Mucosa of descending colon (tissue), 3 donors: ENCODE data around the gene PSMB4. TPM values are rescaled to one million over a fixed set of nuclear protein-coding genes. Genes with fewer than 3 reads are reported as not detected.

Source experiments
- ATAC-seq: fragments of 200-7000 bp; cut with Tn5 transposase; one replicate; pipeline ENCODE4 v1.9.1; 2020; ENCODE audit warnings: mild to moderate bottlenecking, moderate library complexity
- DNase-seq, 3 donors: peaks; one replicate each; pipeline ENCODE4 v3.0.0-alpha.2; 2020
- H3K36me3 ChIP-seq: fragments of 200-600 bp; one replicate; pipeline ENCODE4 v1.8.0; 2021; ENCODE audit warnings: low read depth, mild to moderate bottlenecking
- H3K4me1 ChIP-seq: fragments of 200-600 bp; one replicate; pipeline ENCODE4 v1.8.0; 2021; ENCODE audit warnings: low read depth, mild to moderate bottlenecking
- H3K4me3 ChIP-seq: fragments of 200-600 bp; one replicate; pipeline ENCODE4 v1.8.0; 2021; ENCODE audit warnings: mild to moderate bottlenecking
- H3K9me3 ChIP-seq: fragments of 200-600 bp; one replicate; pipeline ENCODE4 v1.8.0; 2021; ENCODE audit warnings: mild to moderate bottlenecking
- CTCF ChIP-seq: fragments of 200-600 bp; IDR thresholded peaks from one replicate; pipeline ENCODE4 v1.8.0; 2022; ENCODE audit warnings: antibody characterized with exemption, mild to moderate bottlenecking
- intact Hi-C, 2 donors: fragments of 100-400 bp; cut with DNase I in 1 of 2; cut with micrococcal nuclease in 1 of 2; formaldehyde crosslinking; loops; one replicate each; pipeline versions ENCODE4 v1.11.0 to v1.11.1; 2022; cut with DNase I, micrococcal nuclease
- total RNA-seq, 3 donors: library from RNA; stranded (reverse); fragmentation: NEBNext Ultra II Directional in 2 of 3; extraction: Animal tissue kit (Norgen Biotek cat#: 25700) in 2 of 3; gene quantifications; one replicate each; pipeline versions ENCODE4 v1.2.1 to v1.2.4, GENCODE V29; 2021 to 2023
- donor health status: DM: no; HTN: no; CAD: no; lungs with moderate emphysema.
- donor health status: DM: no; HTN: no; CAD: no.
- donor health status: DM: no; HTN: yes; CAD: no.

PSMB4 gene
- total RNA-seq, 3 donors from 2014 or later, result 154 to 213 (median 193) TPM

GRCh38 chr1:151406176-151406575 is 6.8 kb downstream of the PSMB4 start:
- ATAC-seq (no peak), DNase-seq (no peak)
- Histone ChIP-seq H3K36me3 (peaks cover 21% of the 10 kb centered on the region), H3K4me3 (no peak overlapping the region), H3K4me1 (peaks cover 6% of the 10 kb centered on the region), H3K9me3 (no peaks in the 10 kb centered on the region)
- TF ChIP-seq CTCF, result no peak
- intact Hi-C loops, result no loop called here

DNA sequence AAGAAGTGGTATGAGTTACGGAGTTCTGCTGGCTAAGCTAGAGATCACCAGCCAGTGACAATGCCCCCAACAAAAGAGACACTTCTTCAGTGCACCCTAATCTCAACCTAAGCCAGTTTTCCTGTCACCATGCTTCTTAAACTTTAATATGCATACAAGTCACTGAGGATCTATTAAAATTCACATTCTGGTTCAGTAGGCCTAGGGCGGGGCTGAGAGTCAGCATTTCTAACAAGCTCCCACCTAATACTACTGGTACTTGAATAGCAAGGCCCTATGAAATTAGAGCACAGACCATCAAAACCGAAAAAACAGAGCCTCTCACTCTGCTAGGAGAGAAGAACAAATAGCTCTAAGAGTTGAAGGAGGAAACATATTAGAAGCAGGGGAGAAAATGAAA is 7.9 kb downstream of the PSMB4 start:
- intact Hi-C loops, result no loop called here
- H3K9me3 ChIP-seq, result no peaks in the 10 kb centered on the region
- TF ChIP-seq CTCF, result no peak
- ATAC-seq (no peak), DNase-seq (no peak)
- peaks cover 18% of the 10 kb centered on the region for H3K36me3 ChIP-seq
- no peak overlapping the region for H3K4me3 ChIP-seq
- peaks cover 2% of the 10 kb centered on the region for H3K4me1 ChIP-seq

DNA sequence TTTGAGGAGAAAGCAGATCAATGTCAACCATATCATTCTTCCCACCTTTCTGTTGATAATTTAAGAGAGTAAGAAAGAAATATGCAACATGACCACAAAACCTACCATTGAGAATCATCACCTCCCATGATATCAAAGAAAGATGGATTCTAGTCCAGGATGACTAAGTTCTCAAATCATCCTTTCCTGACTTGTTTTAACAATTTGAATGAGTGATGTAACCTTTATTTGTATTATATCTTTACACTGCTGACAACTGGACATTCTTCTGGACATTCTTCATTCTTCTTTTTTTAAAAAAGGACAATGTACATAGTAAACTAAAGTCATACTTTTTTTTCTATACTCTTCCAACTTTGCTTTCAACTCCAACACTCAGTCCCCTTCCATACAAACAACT is 9.5 kb downstream of the PSMB4 start:
- no peak for TF ChIP-seq CTCF
- H3K9me3 ChIP-seq, result no peaks in the 10 kb centered on the region
- DNase-seq (no peak), ATAC-seq (no peak)
- peaks cover 16% of the 10 kb centered on the region for H3K36me3 ChIP-seq
- intact Hi-C loops, result no loop called here
- no peak overlapping the region for H3K4me3 ChIP-seq
- no peaks in the 10 kb centered on the region for H3K4me1 ChIP-seq

DNA sequence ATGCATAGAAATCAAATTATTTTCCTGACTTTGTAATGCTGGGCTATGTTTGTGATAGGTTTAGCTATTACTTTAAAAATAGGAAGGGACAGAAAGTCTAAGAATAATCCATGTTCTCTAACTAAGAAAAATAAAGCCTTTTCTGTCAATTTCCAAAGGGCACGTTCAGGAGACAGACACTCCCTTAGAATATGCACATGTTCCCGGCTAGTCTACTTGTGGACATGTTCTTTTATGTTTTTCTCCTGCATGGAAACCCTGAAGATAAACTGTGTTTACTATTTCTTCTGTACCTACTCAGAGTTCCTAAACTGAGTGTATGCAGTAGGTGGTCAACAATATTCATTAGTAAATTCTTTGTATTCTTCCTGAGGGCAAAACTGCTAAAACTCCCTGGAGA is 12.5 kb downstream of the PSMB4 start:
- Histone ChIP-seq H3K9me3 (no peaks in the 10 kb centered on the region), H3K4me1 (no peaks in the 10 kb centered on the region), H3K36me3 (peaks cover 24% of the 10 kb centered on the region), H3K4me3 (no peak overlapping the region)
- intact Hi-C loops, result no loop called here
- DNase-seq, result no peak
- no peak for ATAC-seq
- TF ChIP-seq CTCF, result no peak

- Histone ChIP-seq H3K9me3 (no peaks in the 10 kb centered on the region), H3K4me3 (no peak overlapping the region), H3K36me3 (peaks cover 7% of the 10 kb centered on the region), H3K4me1 (no peaks in the 10 kb centered on the region)
- no peak for DNase-seq
- no peak for ATAC-seq
- TF ChIP-seq CTCF, result no peak
- intact Hi-C loops, result no loop called here
These were observed 16.9 kb downstream of the PSMB4 start for GRCh38 chr1:151416231-151416630.

DNA sequence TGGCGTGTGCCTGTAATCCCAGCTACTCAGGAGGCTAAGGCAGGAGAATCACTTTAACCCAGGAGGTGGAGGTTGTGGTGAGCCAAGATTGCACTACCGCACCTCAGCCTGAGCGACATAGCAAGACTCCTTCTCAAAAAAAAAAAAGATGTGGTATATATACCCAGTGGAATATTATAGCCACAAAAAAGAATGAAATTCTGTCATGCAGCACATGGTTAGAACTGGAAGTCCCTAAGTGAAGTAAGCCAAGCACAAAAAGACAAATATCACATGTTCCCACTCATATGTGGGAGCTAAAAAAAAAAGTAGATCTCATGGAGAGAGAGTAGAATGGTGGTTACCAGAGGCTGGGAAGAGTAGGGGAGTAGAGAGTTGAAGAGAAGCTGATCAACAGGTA is 18.7 kb downstream of the PSMB4 start:
- no peak for ATAC-seq
- intact Hi-C loops, result no loop called here
- DNase-seq, result no peak
- TF ChIP-seq CTCF, result no peak
- Histone ChIP-seq H3K36me3 (peaks cover 12% of the 10 kb centered on the region), H3K9me3 (no peaks in the 10 kb centered on the region), H3K4me1 (no peaks in the 10 kb centered on the region), H3K4me3 (no peak overlapping the region)
